ENCODE measurements around the gene WWOX.
"Not testable (repeated sequence)": the region's sequence is repeated elsewhere in the genome, so short reads cannot be mapped to it uniquely, and the experiment has no call there.

WWOX gene

GRCh38 chr16:78589331-78589730, 489.9 kb downstream of the WWOX start:
- ATAC-seq = no peak

- ATAC-seq = no peak
Measured at GRCh38 chr16:78591682-78592103, 492.2 kb downstream of the WWOX start.

GRCh38 chr16:78592111-78592510, 492.7 kb downstream of the WWOX start:
- no peak for ATAC-seq

GRCh38 chr16:78593352-78593751, 493.9 kb downstream of the WWOX start:
- no peak for ATAC-seq

- ATAC-seq = no peak
Measured at GRCh38 chr16:78594191-78594590, 494.7 kb downstream of the WWOX start.

GRCh38 chr16:78596348-78596995, 497.0 kb downstream of the WWOX start:
- no peak for ATAC-seq

GRCh38 chr16:78596996-78597422, 497.6 kb downstream of the WWOX start:
- no peak for ATAC-seq

- no peak for ATAC-seq
Measured at GRCh38 chr16:78597809-78598570, 498.5 kb downstream of the WWOX start.

- no peak for ATAC-seq
Measured at GRCh38 chr16:78599271-78599670, 499.8 kb downstream of the WWOX start.

GRCh38 chr16:78604423-78605062, 505.1 kb downstream of the WWOX start:
- not testable (repeated sequence) for ATAC-seq

- no peak for ATAC-seq
Measured at GRCh38 chr16:78605548-78606101, 506.2 kb downstream of the WWOX start.

- no peak for ATAC-seq
Measured at GRCh38 chr16:78606545-78606944, 507.1 kb downstream of the WWOX start.

- no peak for ATAC-seq
Measured at GRCh38 chr16:78607022-78607421, 507.6 kb downstream of the WWOX start.

- no peak for ATAC-seq
Measured at GRCh38 chr16:78607465-78607864, 508.0 kb downstream of the WWOX start.

GRCh38 chr16:78608305-78608776, 508.9 kb downstream of the WWOX start:
- ATAC-seq = no peak

- no peak for ATAC-seq
Measured at GRCh38 chr16:78609402-78610274, 510.2 kb downstream of the WWOX start.

- no peak for ATAC-seq
Measured at GRCh38 chr16:78611318-78611717, 511.9 kb downstream of the WWOX start.

- ATAC-seq = peak in 1 of 2 donors; percentile 17
Measured at GRCh38 chr16:78619811-78620210, 520.4 kb downstream of the WWOX start.

- no peak for ATAC-seq
Measured at GRCh38 chr16:78620291-78620690, 520.8 kb downstream of the WWOX start.

- no peak for ATAC-seq
Measured at GRCh38 chr16:78623796-78624195, 524.3 kb downstream of the WWOX start.

- ATAC-seq = no peak
Measured at GRCh38 chr16:78624366-78624765, 524.9 kb downstream of the WWOX start.

GRCh38 chr16:78628461-78629045, 529.1 kb downstream of the WWOX start:
- no peak for ATAC-seq
